GM18867 (cell line): ENCODE results near the gene LDLRAD2.
A peak's percentile ranks its signal among the peaks of the same experiment; 100 is the strongest.
"Not testable (repeated sequence)": the region's sequence is repeated elsewhere in the genome, so short reads cannot be mapped to it uniquely, and the experiment has no call there.

ENCODE experiments used
- ATAC-seq: cut with Tn5 transposase; IDR thresholded peaks from one replicate; pipeline ENCODE4 v1.9.1; 2021; ENCODE audit warnings: mild to moderate bottlenecking, moderate library complexity; ENCODE audit not compliant: unreplicated experiment

The LDLRAD2 gene

GRCh38 chr1:21811875-21812305 lies at the start of gene LDLRAD2:
Gene LDLRAD2 (plus strand): TSS chr1:21812265. CDS start chr1:21812452, 187 bp downstream.
- no peak for ATAC-seq

GRCh38 chr1:21763236-21763635 lies 48.8 kb upstream of the LDLRAD2 start:
- ATAC-seq, result no peak

GRCh38 chr1:21763694-21764419 lies 48.2 kb upstream of the LDLRAD2 start:
- no peak for ATAC-seq

- no peak for ATAC-seq
These were observed 47.2 kb upstream of the LDLRAD2 start for GRCh38 chr1:21764615-21765423.

GRCh38 chr1:21766210-21766609 lies 45.9 kb upstream of the LDLRAD2 start:
- ATAC-seq, result no peak

GRCh38 chr1:21767106-21767505 lies 45.0 kb upstream of the LDLRAD2 start:
- ATAC-seq, result not testable (repeated sequence)

GRCh38 chr1:21770201-21770600 lies 41.9 kb upstream of the LDLRAD2 start:
- no peak for ATAC-seq

- not testable (repeated sequence) for ATAC-seq
These were observed 41.5 kb upstream of the LDLRAD2 start for GRCh38 chr1:21770602-21771001.

- ATAC-seq, result not testable (repeated sequence)
These were observed 40.4 kb upstream of the LDLRAD2 start for GRCh38 chr1:21771672-21772071.

GRCh38 chr1:21773585-21773984 lies 38.5 kb upstream of the LDLRAD2 start:
- peak; percentile 62 for ATAC-seq

GRCh38 chr1:21774835-21775549 lies 37.1 kb upstream of the LDLRAD2 start:
- ATAC-seq, result no peak

- no peak for ATAC-seq
These were observed 36.5 kb upstream of the LDLRAD2 start for GRCh38 chr1:21775550-21775914.

GRCh38 chr1:21775985-21776562 lies 36.0 kb upstream of the LDLRAD2 start:
- ATAC-seq, result no peak

GRCh38 chr1:21776925-21777324 lies 35.1 kb upstream of the LDLRAD2 start:
- ATAC-seq, result not testable (repeated sequence)

GRCh38 chr1:21778405-21778727 lies 33.7 kb upstream of the LDLRAD2 start:
- ATAC-seq, result no peak

- peak; percentile 30 for ATAC-seq
These were observed 32.2 kb upstream of the LDLRAD2 start for GRCh38 chr1:21779613-21780521.

- ATAC-seq, result peak; percentile 32
These were observed 30.2 kb upstream of the LDLRAD2 start for GRCh38 chr1:21781815-21782348.

- ATAC-seq, result peak; percentile 16
These were observed 29.7 kb upstream of the LDLRAD2 start for GRCh38 chr1:21782349-21782867.

- ATAC-seq, result peak; percentile 62
These were observed 29.0 kb upstream of the LDLRAD2 start, which contains the start of gene USP48 for GRCh38 chr1:21782868-21783678. Gene USP48 (minus strand): TSS chr1:21783149. CDS start chr1:21782957, 192 bp downstream.
